ENCODE results near the gene SRGAP1. TPM values are rescaled to one million over a fixed set of nuclear protein-coding genes. Genes with fewer than 3 reads are reported as not detected.
"Not testable (repeated sequence)": the region's sequence is repeated elsewhere in the genome, so short reads cannot be mapped to it uniquely, and the experiment has no call there.

SRGAP1 gene
- polyA plus RNA-seq, 2 donors = 1.4 to 3.2 TPM

DNA sequence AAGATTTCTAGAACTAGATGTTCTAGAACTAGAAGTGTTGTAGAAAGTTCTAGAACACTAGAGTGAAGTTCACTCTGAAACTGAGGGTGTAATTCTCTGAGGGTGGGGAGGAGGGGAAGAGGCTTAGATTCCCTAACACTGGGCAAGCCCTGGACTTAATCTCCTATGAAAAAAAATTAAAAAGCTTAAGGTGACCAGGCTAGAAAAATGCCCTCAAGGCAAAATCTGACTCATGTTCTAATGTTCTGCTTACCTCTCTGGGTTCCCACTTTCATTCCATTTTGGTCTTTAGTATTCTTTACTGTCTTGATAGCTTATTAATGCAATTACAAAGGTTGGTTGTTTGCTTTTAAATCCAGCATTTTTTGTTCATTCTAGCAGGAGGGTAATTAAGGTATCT lies 276.1 kb downstream of the SRGAP1 start:
- Histone ChIP-seq H3K36me3 (ENCODE audit: control insufficient read depth in 2 of 2, insufficient read depth in 2 of 2, low read length in 1 of 2) (no peaks in the 10 kb centered on the region), H3K4me1 (ENCODE audit: control insufficient read depth in 2 of 2, insufficient read depth in 2 of 2, low read length in 1 of 2) (no peaks in the 10 kb centered on the region), H3K27me3 (ENCODE audit: control insufficient read depth in 1 of 2, insufficient read depth in 2 of 2, low read length in 2 of 2) (no peaks in the 10 kb centered on the region), H3K27ac (ENCODE audit: low read depth in 2 of 2, low read length in 1 of 2) (no peak overlapping the region), H3K9me3 (ENCODE audit: control insufficient read depth in 2 of 2, insufficient read depth in 1 of 2, low read depth in 1 of 2, low read length in 1 of 2) (no peaks in the 10 kb centered on the region), H3K4me3 (ENCODE audit: low read depth in 1 of 2, low read length in 2 of 2) (no peak overlapping the region)

DNA sequence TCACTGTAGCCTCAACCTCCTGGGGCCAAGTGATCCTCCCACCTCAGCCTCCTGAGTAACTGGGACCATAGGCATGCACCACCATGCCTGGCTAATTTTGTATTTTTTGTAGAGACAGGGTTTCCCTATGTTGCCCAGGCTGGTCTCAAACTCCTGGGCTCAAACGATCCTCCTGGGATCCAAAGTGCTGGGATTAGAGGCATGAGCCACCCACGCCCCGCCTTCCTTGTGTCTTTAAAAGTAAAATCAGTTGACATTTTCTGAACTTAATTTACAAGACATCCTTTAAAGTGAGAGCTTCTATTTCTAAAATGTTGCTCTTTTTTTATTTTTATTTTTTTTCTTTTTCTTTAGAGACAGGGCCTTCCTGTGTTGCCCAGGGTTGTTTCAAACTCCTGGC lies 276.6 kb downstream of the SRGAP1 start:
- H3K4me1 ChIP-seq (ENCODE audit: control insufficient read depth in 2 of 2, insufficient read depth in 2 of 2, low read length in 1 of 2) = not testable (repeated sequence)
- 87% methylated on average over 3 of the region's 3 CpGs for WGBS, 2 donors

GRCh38 chr12:64122154-64122553 lies 277.7 kb downstream of the SRGAP1 start:
- H3K36me3 ChIP-seq (ENCODE audit: control insufficient read depth in 2 of 2, insufficient read depth in 2 of 2, low read length in 1 of 2) = no peaks in the 10 kb centered on the region
- H3K27ac ChIP-seq (ENCODE audit: low read depth in 2 of 2, low read length in 1 of 2) = no peak overlapping the region
- H3K9me3 ChIP-seq (ENCODE audit: control insufficient read depth in 2 of 2, insufficient read depth in 1 of 2, low read depth in 1 of 2, low read length in 1 of 2) = no peaks in the 10 kb centered on the region
- H3K4me1 ChIP-seq (ENCODE audit: control insufficient read depth in 2 of 2, insufficient read depth in 2 of 2, low read length in 1 of 2) = peaks cover 0 to 3% of the 10 kb centered on the region in 2 donors
- no peak overlapping the region for H3K4me3 ChIP-seq (ENCODE audit: low read depth in 1 of 2, low read length in 2 of 2)
- no peaks in the 10 kb centered on the region for H3K27me3 ChIP-seq (ENCODE audit: control insufficient read depth in 1 of 2, insufficient read depth in 2 of 2, low read length in 2 of 2)

More for the DNA sequence above, 276.6 kb downstream of the SRGAP1 start:
- not testable (repeated sequence) for H3K27me3 ChIP-seq (ENCODE audit: control insufficient read depth in 1 of 2, insufficient read depth in 2 of 2, low read length in 2 of 2); H3K9me3 ChIP-seq (ENCODE audit: control insufficient read depth in 2 of 2, insufficient read depth in 1 of 2, low read depth in 1 of 2, low read length in 1 of 2); H3K4me3 ChIP-seq (ENCODE audit: low read depth in 1 of 2, low read length in 2 of 2); H3K27ac ChIP-seq (ENCODE audit: low read depth in 2 of 2, low read length in 1 of 2); H3K36me3 ChIP-seq (ENCODE audit: control insufficient read depth in 2 of 2, insufficient read depth in 2 of 2, low read length in 1 of 2)

DNA sequence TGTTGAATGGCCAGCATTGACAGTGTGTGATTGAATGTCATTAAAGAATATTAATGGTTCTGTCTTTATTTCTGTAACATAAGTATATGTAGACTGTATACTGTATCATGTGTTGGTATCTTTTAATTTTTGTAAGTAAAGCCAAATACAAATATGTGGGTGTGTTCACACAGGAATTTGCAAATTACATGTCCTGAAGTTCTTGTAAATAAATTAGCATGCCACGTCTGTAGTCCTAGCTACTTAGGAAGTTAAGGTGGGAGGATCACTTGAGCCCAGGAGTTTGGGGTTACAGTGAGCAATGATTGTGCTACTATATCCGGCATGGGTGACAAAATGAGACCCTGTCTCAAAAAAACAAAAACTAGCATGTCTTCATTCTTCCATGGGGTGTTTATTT lies 278.5 kb downstream of the SRGAP1 start:
- H3K4me1 ChIP-seq (ENCODE audit: control insufficient read depth in 2 of 2, insufficient read depth in 2 of 2, low read length in 1 of 2) = peaks cover 0 to 3% of the 10 kb centered on the region in 2 donors
- no peak overlapping the region for H3K4me3 ChIP-seq (ENCODE audit: low read depth in 1 of 2, low read length in 2 of 2)
- peaks cover 0 to 2% of the 10 kb centered on the region in 2 donors for H3K9me3 ChIP-seq (ENCODE audit: control insufficient read depth in 2 of 2, insufficient read depth in 1 of 2, low read depth in 1 of 2, low read length in 1 of 2)
- 75 to 88% methylated on average over 2 of the region's 2 CpGs for WGBS, 2 donors
- peaks cover 0 to 6% of the 10 kb centered on the region in 2 donors for H3K36me3 ChIP-seq (ENCODE audit: control insufficient read depth in 2 of 2, insufficient read depth in 2 of 2, low read length in 1 of 2)
- no peaks in the 10 kb centered on the region for H3K27me3 ChIP-seq (ENCODE audit: control insufficient read depth in 1 of 2, insufficient read depth in 2 of 2, low read length in 2 of 2)
- H3K27ac ChIP-seq (ENCODE audit: low read depth in 2 of 2, low read length in 1 of 2) = no peak overlapping the region

GRCh38 chr12:64123448-64123847 lies 278.9 kb downstream of the SRGAP1 start:
- H3K9me3 ChIP-seq (ENCODE audit: control insufficient read depth in 2 of 2, insufficient read depth in 1 of 2, low read depth in 1 of 2, low read length in 1 of 2) = peaks cover 0 to 2% of the 10 kb centered on the region in 2 donors
- H3K36me3 ChIP-seq (ENCODE audit: control insufficient read depth in 2 of 2, insufficient read depth in 2 of 2, low read length in 1 of 2) = peaks cover 0 to 6% of the 10 kb centered on the region in 2 donors
- no peaks in the 10 kb centered on the region for H3K27me3 ChIP-seq (ENCODE audit: control insufficient read depth in 1 of 2, insufficient read depth in 2 of 2, low read length in 2 of 2)
- WGBS, 2 donors = 100% methylated on average over 1 of the region's 1 CpG
- H3K27ac ChIP-seq (ENCODE audit: low read depth in 2 of 2, low read length in 1 of 2) = no peak overlapping the region
- peaks cover 0 to 3% of the 10 kb centered on the region in 2 donors for H3K4me1 ChIP-seq (ENCODE audit: control insufficient read depth in 2 of 2, insufficient read depth in 2 of 2, low read length in 1 of 2)
- no peak overlapping the region for H3K4me3 ChIP-seq (ENCODE audit: low read depth in 1 of 2, low read length in 2 of 2)

DNA sequence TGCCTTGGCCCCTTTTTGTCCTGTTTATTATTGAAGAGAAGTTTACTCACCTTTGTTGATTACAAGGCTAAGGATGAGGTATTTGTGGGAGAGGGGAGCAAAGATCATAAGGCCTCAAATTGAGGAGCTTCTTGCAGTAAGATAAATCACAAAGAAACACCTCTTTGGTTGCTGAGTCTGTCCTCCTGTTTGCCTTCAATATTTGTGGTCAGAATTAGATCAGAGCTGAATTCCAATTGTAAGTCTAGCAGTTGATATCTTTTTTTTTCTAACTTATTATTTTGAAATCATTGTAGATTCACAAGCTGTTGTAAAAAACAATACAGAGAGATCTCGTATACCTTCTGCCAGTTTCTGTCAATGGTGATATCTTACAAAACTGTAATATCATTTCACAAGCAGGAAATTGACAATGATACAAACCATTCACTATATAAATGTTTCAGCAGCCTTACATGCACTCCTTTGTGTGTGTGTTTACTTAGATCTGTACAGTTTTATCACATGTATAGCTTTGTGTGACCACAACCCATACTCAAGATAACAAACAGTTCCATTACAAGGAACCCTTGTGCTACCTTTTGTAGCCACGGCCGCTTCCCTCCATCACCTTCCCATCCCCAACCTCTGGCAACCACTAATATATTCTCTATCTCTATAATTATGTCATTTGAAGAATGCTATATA lies 280.2 kb downstream of the SRGAP1 start:
- peaks cover 0 to 6% of the 10 kb centered on the region in 2 donors for H3K36me3 ChIP-seq (ENCODE audit: control insufficient read depth in 2 of 2, insufficient read depth in 2 of 2, low read length in 1 of 2)
- H3K4me1 ChIP-seq (ENCODE audit: control insufficient read depth in 2 of 2, insufficient read depth in 2 of 2, low read length in 1 of 2) = peaks cover 0 to 3% of the 10 kb centered on the region in 2 donors
- H3K4me3 ChIP-seq (ENCODE audit: low read depth in 1 of 2, low read length in 2 of 2) = no peak overlapping the region
- no peak overlapping the region for H3K27ac ChIP-seq (ENCODE audit: low read depth in 2 of 2, low read length in 1 of 2)
- H3K27me3 ChIP-seq (ENCODE audit: control insufficient read depth in 1 of 2, insufficient read depth in 2 of 2, low read length in 2 of 2) = no peaks in the 10 kb centered on the region
- WGBS, 2 donors = 89 to 93% methylated on average over 3 of the region's 3 CpGs
- peaks cover 0 to 2% of the 10 kb centered on the region in 2 donors for H3K9me3 ChIP-seq (ENCODE audit: control insufficient read depth in 2 of 2, insufficient read depth in 1 of 2, low read depth in 1 of 2, low read length in 1 of 2)

DNA sequence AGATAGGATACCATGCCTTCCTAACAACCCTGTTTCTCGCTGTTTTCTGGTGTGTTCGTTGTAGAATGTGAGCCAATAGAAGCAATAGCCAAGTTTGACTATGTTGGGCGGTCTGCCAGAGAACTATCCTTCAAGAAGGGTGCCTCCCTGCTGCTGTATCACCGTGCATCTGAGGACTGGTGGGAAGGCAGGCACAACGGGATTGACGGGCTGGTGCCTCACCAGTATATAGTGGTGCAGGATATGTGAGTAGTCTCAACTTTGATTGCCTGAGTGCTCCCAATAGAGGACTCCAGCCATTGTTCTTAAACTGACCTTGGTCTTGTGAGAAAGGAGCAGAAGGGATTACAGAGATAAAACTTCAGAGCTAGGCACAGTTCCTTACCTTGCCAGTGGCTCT lies 281.4 kb downstream of the SRGAP1 start:
- no peak overlapping the region for H3K27ac ChIP-seq (ENCODE audit: low read depth in 2 of 2, low read length in 1 of 2)
- WGBS, 2 donors = 68 to 74% methylated on average over 6 of the region's 6 CpGs

DNA sequence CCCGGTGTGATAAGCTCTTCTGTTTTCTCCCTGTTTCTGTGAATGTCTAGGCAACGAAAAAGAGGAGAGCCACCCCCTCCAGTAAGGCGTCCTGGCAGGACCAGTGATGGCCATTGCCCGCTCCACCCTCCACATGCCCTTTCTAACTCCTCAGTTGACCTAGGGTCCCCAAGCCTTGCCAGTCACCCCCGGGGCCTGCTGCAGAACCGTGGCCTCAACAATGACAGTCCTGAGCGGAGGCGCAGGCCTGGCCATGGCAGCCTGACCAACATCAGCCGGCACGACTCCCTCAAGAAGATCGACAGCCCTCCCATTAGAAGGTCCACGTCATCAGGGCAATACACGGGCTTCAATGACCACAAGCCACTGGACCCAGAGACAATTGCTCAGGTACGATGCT lies 283.3 kb downstream of the SRGAP1 start:
- 95% methylated on average over 14 of the region's 14 CpGs for WGBS, 2 donors
- H3K4me3 ChIP-seq (ENCODE audit: low read depth in 1 of 2, low read length in 2 of 2) = no peak overlapping the region
- peaks cover 0 to 6% of the 10 kb centered on the region in 2 donors for H3K9me3 ChIP-seq (ENCODE audit: control insufficient read depth in 2 of 2, insufficient read depth in 1 of 2, low read depth in 1 of 2, low read length in 1 of 2)
- no peak overlapping the region for H3K27ac ChIP-seq (ENCODE audit: low read depth in 2 of 2, low read length in 1 of 2)
- peaks cover 0 to 13% of the 10 kb centered on the region in 2 donors for H3K36me3 ChIP-seq (ENCODE audit: control insufficient read depth in 2 of 2, insufficient read depth in 2 of 2, low read length in 1 of 2)
- H3K4me1 ChIP-seq (ENCODE audit: control insufficient read depth in 2 of 2, insufficient read depth in 2 of 2, low read length in 1 of 2) = peaks cover 0 to 3% of the 10 kb centered on the region in 2 donors
- H3K27me3 ChIP-seq (ENCODE audit: control insufficient read depth in 1 of 2, insufficient read depth in 2 of 2, low read length in 2 of 2) = no peaks in the 10 kb centered on the region

More for the DNA sequence above, 281.4 kb downstream of the SRGAP1 start:
- Histone ChIP-seq H3K27me3 (ENCODE audit: control insufficient read depth in 1 of 2, insufficient read depth in 2 of 2, low read length in 2 of 2) (no peaks in the 10 kb centered on the region), H3K36me3 (ENCODE audit: control insufficient read depth in 2 of 2, insufficient read depth in 2 of 2, low read length in 1 of 2) (peaks cover 0 to 13% of the 10 kb centered on the region in 2 donors), H3K4me3 (ENCODE audit: low read depth in 1 of 2, low read length in 2 of 2) (no peak overlapping the region), H3K4me1 (ENCODE audit: control insufficient read depth in 2 of 2, insufficient read depth in 2 of 2, low read length in 1 of 2) (peaks cover 0 to 3% of the 10 kb centered on the region in 2 donors), H3K9me3 (ENCODE audit: control insufficient read depth in 2 of 2, insufficient read depth in 1 of 2, low read depth in 1 of 2, low read length in 1 of 2) (peaks cover 0 to 6% of the 10 kb centered on the region in 2 donors)

- WGBS, 2 donors = 74 to 75% methylated on average over 1 of the region's 1 CpG
- Histone ChIP-seq H3K4me1 (ENCODE audit: control insufficient read depth in 2 of 2, insufficient read depth in 2 of 2, low read length in 1 of 2) (peaks cover 0 to 3% of the 10 kb centered on the region in 2 donors), H3K27me3 (ENCODE audit: control insufficient read depth in 1 of 2, insufficient read depth in 2 of 2, low read length in 2 of 2) (no peaks in the 10 kb centered on the region), H3K36me3 (ENCODE audit: control insufficient read depth in 2 of 2, insufficient read depth in 2 of 2, low read length in 1 of 2) (peaks cover 0 to 13% of the 10 kb centered on the region in 2 donors), H3K4me3 (ENCODE audit: low read depth in 1 of 2, low read length in 2 of 2) (no peak overlapping the region), H3K9me3 (ENCODE audit: control insufficient read depth in 2 of 2, insufficient read depth in 1 of 2, low read depth in 1 of 2, low read length in 1 of 2) (peaks cover 0 to 6% of the 10 kb centered on the region in 2 donors), H3K27ac (ENCODE audit: low read depth in 2 of 2, low read length in 1 of 2) (no peak overlapping the region)
Observed at GRCh38 chr12:64128366-64128765, 283.9 kb downstream of the SRGAP1 start.

- H3K27ac ChIP-seq (ENCODE audit: low read depth in 2 of 2, low read length in 1 of 2); H3K4me1 ChIP-seq (ENCODE audit: control insufficient read depth in 2 of 2, insufficient read depth in 2 of 2, low read length in 1 of 2); H3K27me3 ChIP-seq (ENCODE audit: control insufficient read depth in 1 of 2, insufficient read depth in 2 of 2, low read length in 2 of 2); H3K4me3 ChIP-seq (ENCODE audit: low read depth in 1 of 2, low read length in 2 of 2); H3K9me3 ChIP-seq (ENCODE audit: control insufficient read depth in 2 of 2, insufficient read depth in 1 of 2, low read depth in 1 of 2, low read length in 1 of 2): not testable (repeated sequence)
- H3K36me3 ChIP-seq (ENCODE audit: control insufficient read depth in 2 of 2, insufficient read depth in 2 of 2, low read length in 1 of 2) = peaks cover 0 to 13% of the 10 kb centered on the region in 2 donors
- 90 to 93% methylated on average over 2 of the region's 2 CpGs for WGBS, 2 donors
Observed at GRCh38 chr12:64130476-64130875, 286.0 kb downstream of the SRGAP1 start.

Measured in esophagus (tissue), 2 donors.